H9 (cell line): Measurements from ENCODE around the gene KANSL1L. TPM values are rescaled to one million over a fixed set of nuclear protein-coding genes. Genes with fewer than 3 reads are reported as not detected.

Source experiments
- DNase-seq: peaks from one replicate; pipeline ENCODE4 v3.0.0-alpha.2; 2017
- H2AFZ ChIP-seq: one replicate; pipeline ENCODE4 v1.6.1; 2013; ENCODE audit warnings: mild to moderate bottlenecking, low read length, control low read depth, moderate library complexity
- H2AK5ac ChIP-seq: 2 replicates; pipeline ENCODE4 v1.6.1; 2013; ENCODE audit warnings: low read length, control low read depth, mixed read lengths; ENCODE audit not compliant: insufficient read length
- H2BK120ac ChIP-seq: one replicate; pipeline ENCODE4 v1.6.1; 2013; ENCODE audit warnings: low read depth, mild to moderate bottlenecking, low read length, control low read depth, inconsistent platforms; ENCODE audit not compliant: poor library complexity, severe bottlenecking
- H2BK12ac ChIP-seq: 2 replicates; pipeline ENCODE4 v1.6.1; 2013; ENCODE audit warnings: low read length, control low read depth, mixed read lengths, low read depth; ENCODE audit not compliant: insufficient read length
- H2BK15ac ChIP-seq: 2 replicates; pipeline ENCODE4 v1.6.1; 2013; ENCODE audit warnings: low read depth, low read length, control low read depth
- H2BK20ac ChIP-seq: one replicate; pipeline ENCODE4 v1.6.1; 2013; ENCODE audit warnings: low read depth, mild to moderate bottlenecking, low read length, control low read depth, inconsistent platforms; ENCODE audit not compliant: poor library complexity, severe bottlenecking
- H2BK5ac ChIP-seq: 2 replicates; pipeline ENCODE4 v1.6.1; 2013; ENCODE audit warnings: low read length, control low read depth, mixed read lengths; ENCODE audit not compliant: insufficient read length
- H3K14ac ChIP-seq: 2 replicates; pipeline ENCODE4 v1.6.1; 2013; ENCODE audit warnings: low read length, control low read depth; ENCODE audit not compliant: insufficient read depth
- H3K18ac ChIP-seq: 2 replicates; pipeline ENCODE4 v1.6.1; 2013; ENCODE audit warnings: low read depth, mild to moderate bottlenecking, mixed read lengths, low read length, control low read depth; ENCODE audit not compliant: insufficient read length
- H3K23ac ChIP-seq: 2 replicates; pipeline ENCODE4 v1.6.1; 2013; ENCODE audit warnings: low read length, control low read depth, mixed read lengths, low read depth; ENCODE audit not compliant: insufficient read length
- H3K23me2 ChIP-seq: 2 replicates; pipeline ENCODE4 v1.6.1; 2013; ENCODE audit warnings: low read depth, mild to moderate bottlenecking, mixed read lengths, low read length, control low read depth; ENCODE audit not compliant: insufficient read length, poor library complexity, severe bottlenecking
- H3K27ac ChIP-seq: 2 replicates; pipeline ENCODE4 v1.5.1; 2013; ENCODE audit warnings: low read length, control low read depth, mixed read lengths, low read depth; ENCODE audit not compliant: insufficient read length
- H3K27me3 ChIP-seq: 2 replicates; pipeline ENCODE4 v1.6.1; 2013; ENCODE audit warnings: low read length, control low read depth, inconsistent platforms; ENCODE audit not compliant: insufficient read depth
- H3K4ac ChIP-seq: 2 replicates; pipeline ENCODE4 v1.6.1; 2013; ENCODE audit warnings: low read depth, mild to moderate bottlenecking, control low read depth, inconsistent platforms, low read length, moderate library complexity
- H3K4me1 ChIP-seq: 2 replicates; pipeline ENCODE4 v1.6.1; 2013; ENCODE audit warnings: low read length, control low read depth, inconsistent platforms; ENCODE audit not compliant: insufficient read depth
- H3K4me2 ChIP-seq: 2 replicates; pipeline ENCODE4 v1.6.1; 2013; ENCODE audit warnings: low read length, control low read depth, mixed read lengths; ENCODE audit not compliant: insufficient read length, insufficient read depth
- H3K56ac ChIP-seq: 2 replicates; pipeline ENCODE4 v1.6.1; 2013; ENCODE audit warnings: low read depth, mild to moderate bottlenecking, mixed read lengths, low read length, control low read depth; ENCODE audit not compliant: insufficient read length
- H3K79me1 ChIP-seq: 2 replicates; pipeline ENCODE4 v1.6.1; 2013; ENCODE audit warnings: low read depth, mild to moderate bottlenecking, moderate library complexity, low read length, control low read depth, inconsistent platforms; ENCODE audit not compliant: insufficient read depth, poor library complexity, severe bottlenecking
- H3K79me2 ChIP-seq: 2 replicates; pipeline ENCODE4 v1.6.1; 2013; ENCODE audit warnings: low read length, control low read depth, inconsistent platforms; ENCODE audit not compliant: insufficient read depth
- H3K9ac ChIP-seq: 2 replicates; pipeline ENCODE4 v1.6.1; 2013; ENCODE audit warnings: low read length, control low read depth, mixed read lengths; ENCODE audit not compliant: insufficient read length; ENCODE audit errors: extremely low read depth
- H3K9me3 ChIP-seq: one replicate; pipeline ENCODE4 v1.6.1; 2013; ENCODE audit warnings: low read depth, low read length, inconsistent platforms; ENCODE audit not compliant: control insufficient read depth
- H3T11ph ChIP-seq: one replicate; pipeline ENCODE4 v1.6.1; 2013; ENCODE audit warnings: mild to moderate bottlenecking, low read length, control low read depth, inconsistent platforms
- H4K20me1 ChIP-seq: one replicate; pipeline ENCODE4 v1.6.1; 2013; ENCODE audit not compliant: control insufficient read depth, insufficient read length, insufficient read depth
- H4K5ac ChIP-seq: 2 replicates; pipeline ENCODE4 v1.6.1; 2013; ENCODE audit warnings: low read depth, mild to moderate bottlenecking, mixed read lengths, low read length, control low read depth; ENCODE audit not compliant: insufficient read length
- H4K8ac ChIP-seq: replicated peaks from 2 replicates; pipeline ENCODE4 v1.6.1; 2013; ENCODE audit warnings: low read length, control low read depth, mixed read lengths, low read depth; ENCODE audit not compliant: insufficient read length
- H4K91ac ChIP-seq: 2 replicates; pipeline ENCODE4 v1.6.1; 2013; ENCODE audit warnings: low read depth, mild to moderate bottlenecking, moderate library complexity, mixed read lengths, low read length, control low read depth; ENCODE audit not compliant: insufficient read length
- H3K27ac Mint-ChIP-seq, 3 experiments: 2 replicates in 2 of 3; 3 replicates in 1 of 3; pipeline ENCODE4 v1.8.0; 2020 to 2021; ENCODE audit warnings: mixed read lengths in 3 of 3, mild to moderate bottlenecking in 1 of 3, moderate library complexity in 1 of 3
- H3K27me3 Mint-ChIP-seq: 2 replicates; pipeline ENCODE4 v1.8.0; 2021; ENCODE audit warnings: low read depth, mild to moderate bottlenecking, moderate library complexity, mixed read lengths
- H3K36me3 Mint-ChIP-seq, 3 experiments: 2 replicates in 2 of 3; 3 replicates in 1 of 3; pipeline ENCODE4 v1.8.0; 2020 to 2021; ENCODE audit warnings: low read depth in 3 of 3, mixed read lengths in 3 of 3; ENCODE audit not compliant: insufficient read depth in 1 of 3
- H3K4me1 Mint-ChIP-seq, 2 experiments: 2 replicates each; pipeline ENCODE4 v1.8.0; 2020; ENCODE audit warnings: mixed read lengths in 2 of 2
- H3K4me3 Mint-ChIP-seq, 2 experiments: 2 replicates in 1 of 2; 3 replicates in 1 of 2; pipeline ENCODE4 v1.8.0; 2020 to 2021; ENCODE audit warnings: mild to moderate bottlenecking in 2 of 2, mixed read lengths in 2 of 2, moderate library complexity in 1 of 2
- H3K9me3 Mint-ChIP-seq, 2 experiments: 2 replicates in 1 of 2; 3 replicates in 1 of 2; pipeline ENCODE4 v1.8.0; 2020; ENCODE audit warnings: mild to moderate bottlenecking in 2 of 2, mixed read lengths in 2 of 2, moderate library complexity in 1 of 2
- total RNA-seq: library from RNA; stranded (reverse); gene quantifications from 2 replicates; pipeline ENCODE4 v1.2.1, GENCODE V29; 2021
- TF ChIP-seq, protein P1 (sequence below): fragments of 200-600 bp; sonication (generic); conservative IDR thresholded peaks from 3 replicates; pipeline ENCODE4 v1.8.0; 2021; ENCODE audit warnings: antibody characterized with exemption, mild to moderate bottlenecking

Gene KANSL1L
- total RNA-seq, 1 experiment from 2014 or later, result 8.2 TPM

- Mint-ChIP-seq H3K27ac (no peak overlapping the region), H3K36me3 (peaks cover 0 to 4% (median 0%) of the 10 kb centered on the region in 3 experiments; a peak in 1 of 7 replicates), H3K27me3 (no peaks in the 10 kb centered on the region), H3K9me3 (peaks cover 0 to 4% of the 10 kb centered on the region in 2 experiments; a peak in 4 of 5 replicates), H3K4me1 (peaks cover 25 to 31% of the 10 kb centered on the region in 2 experiments), H3K4me3 (no peak overlapping the region)
- H3T11ph ChIP-seq, result no peak overlapping the region
- H3K27me3 ChIP-seq, result no peaks in the 10 kb centered on the region
- H3K4ac ChIP-seq, result no peak overlapping the region
- H2BK20ac ChIP-seq, result no peak overlapping the region
- H4K5ac ChIP-seq, result no peak overlapping the region
- no peak overlapping the region for H3K4me2 ChIP-seq
- H3K56ac ChIP-seq, result no peak overlapping the region
- no peak overlapping the region for H2AFZ ChIP-seq
- no peak overlapping the region for H4K91ac ChIP-seq
- no peak for DNase-seq
- no peak overlapping the region for H3K18ac ChIP-seq
- no peak overlapping the region for H2AK5ac ChIP-seq
- no peak overlapping the region for H2BK120ac ChIP-seq
- TF ChIP-seq, protein P1, sequence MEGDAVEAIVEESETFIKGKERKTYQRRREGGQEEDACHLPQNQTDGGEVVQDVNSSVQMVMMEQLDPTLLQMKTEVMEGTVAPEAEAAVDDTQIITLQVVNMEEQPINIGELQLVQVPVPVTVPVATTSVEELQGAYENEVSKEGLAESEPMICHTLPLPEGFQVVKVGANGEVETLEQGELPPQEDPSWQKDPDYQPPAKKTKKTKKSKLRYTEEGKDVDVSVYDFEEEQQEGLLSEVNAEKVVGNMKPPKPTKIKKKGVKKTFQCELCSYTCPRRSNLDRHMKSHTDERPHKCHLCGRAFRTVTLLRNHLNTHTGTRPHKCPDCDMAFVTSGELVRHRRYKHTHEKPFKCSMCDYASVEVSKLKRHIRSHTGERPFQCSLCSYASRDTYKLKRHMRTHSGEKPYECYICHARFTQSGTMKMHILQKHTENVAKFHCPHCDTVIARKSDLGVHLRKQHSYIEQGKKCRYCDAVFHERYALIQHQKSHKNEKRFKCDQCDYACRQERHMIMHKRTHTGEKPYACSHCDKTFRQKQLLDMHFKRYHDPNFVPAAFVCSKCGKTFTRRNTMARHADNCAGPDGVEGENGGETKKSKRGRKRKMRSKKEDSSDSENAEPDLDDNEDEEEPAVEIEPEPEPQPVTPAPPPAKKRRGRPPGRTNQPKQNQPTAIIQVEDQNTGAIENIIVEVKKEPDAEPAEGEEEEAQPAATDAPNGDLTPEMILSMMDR, result no peak
- no peak overlapping the region for H3K23ac ChIP-seq
- H3K27ac ChIP-seq, result no peak overlapping the region
- no peaks in the 10 kb centered on the region for H3K79me1 ChIP-seq
- no peak overlapping the region for H2BK15ac ChIP-seq
- H4K20me1 ChIP-seq, result no peaks in the 10 kb centered on the region
- no peak overlapping the region for H4K8ac ChIP-seq
- no peak overlapping the region for H3K9ac ChIP-seq
- H3K4me1 ChIP-seq, result no peaks in the 10 kb centered on the region
- H3K79me2 ChIP-seq, result no peaks in the 10 kb centered on the region
- H3K23me2 ChIP-seq, result peaks cover 16% of the 10 kb centered on the region
- no peak overlapping the region for H2BK12ac ChIP-seq
- no peak overlapping the region for H3K14ac ChIP-seq
- no peak overlapping the region for H2BK5ac ChIP-seq
- no peaks in the 10 kb centered on the region for H3K9me3 ChIP-seq
Observed at GRCh38 chr2:210174086-210174485, 2.9 kb upstream of the KANSL1L start.
